Body of pancreas (tissue), 4 donors: ENCODE results near the gene RUNX3. TPM values are rescaled to one million over a fixed set of nuclear protein-coding genes. Genes with fewer than 3 reads are reported as not detected.

ENCODE experiments used
- ATAC-seq: fragments of 150-250 bp; one replicate; pipeline ENCODE4 v1.9.1; 2016
- DNase-seq, 4 donors: peaks; one replicate each; pipeline ENCODE4 v3.0.0-alpha.2; 2019
- H3K27ac ChIP-seq, 4 donors: fragments of 200-600 bp; sonication (generic); 1 replicate in 3 of 4; 2 replicates in 1 of 4; pipeline versions ENCODE4 v1.5.1 to v1.6.1; 2016 to 2019; ENCODE audit warnings: mild to moderate bottlenecking in 1 of 4, mixed read lengths in 1 of 4, moderate library complexity in 1 of 4
- H3K27me3 ChIP-seq, 2 donors: fragments of 200-600 bp; sonication (generic); one replicate each; pipeline ENCODE4 v1.6.0; 2016; ENCODE audit warnings: mild to moderate bottlenecking in 1 of 2
- H3K36me3 ChIP-seq, 2 donors: fragments of 200-600 bp; sonication (generic); replicated peaks in 1 of 2; 2 replicates each; pipeline ENCODE4 v1.5.1; 2016; ENCODE audit warnings: low read depth in 2 of 2; ENCODE audit not compliant: insufficient read depth in 1 of 2
- H3K4me1 ChIP-seq: fragments of 200-600 bp; sonication (generic); one replicate; pipeline ENCODE4 v1.6.0; 2016
- H3K4me3 ChIP-seq, 2 donors: fragments of 200-600 bp; sonication (generic); 1 replicate in 1 of 2; 2 replicates in 1 of 2; pipeline ENCODE4 v1.5.1; 2016 to 2019
- H3K9me3 ChIP-seq, 3 donors: fragments of 200-600 bp; sonication (generic); 1 replicate in 2 of 3; 2 replicates in 1 of 3; pipeline ENCODE4 v1.5.1; 2016
- POLR2A ChIP-seq, 3 donors: fragments of 450-650 bp; IDR thresholded peaks; one replicate each; pipeline ENCODE4 v1.6.1; 2016; ENCODE audit warnings: antibody characterized with exemption in 3 of 3, mild to moderate bottlenecking in 2 of 3
- WGBS, 2 donors: methylation state at CpG; one replicate each; pipeline ENCODE4 v1.1.5; 2017; 5-methylcytosine and 5-hydroxymethylcytosine counted together
- intact Hi-C: fragments of 100-400 bp; cut with DNase I; formaldehyde crosslinking; loops from one replicate; pipeline ENCODE4 v1.15.1; 2023
- total RNA-seq, 2 donors: library from RNA; depleted of rRNA; stranded (reverse); fragments of >200 nt; gene quantifications; one replicate each; pipeline ENCODE4 v1.1.0, GENCODE V29; 2016
- TF ChIP-seq, protein P1 (sequence below), 7 experiments: fragments of 450-650 bp in 4 of 7; fragments of 200-600 bp in 3 of 7; sonication (generic) in 3 of 7; IDR thresholded peaks; one replicate each; pipeline ENCODE4 v1.5.1; 2016 to 2019; ENCODE audit warnings: antibody characterized with exemption in 7 of 7

RUNX3 gene
- total RNA-seq, 2 donors from 2014 or later: 0.26 TPM; not detected in 1

DNA sequence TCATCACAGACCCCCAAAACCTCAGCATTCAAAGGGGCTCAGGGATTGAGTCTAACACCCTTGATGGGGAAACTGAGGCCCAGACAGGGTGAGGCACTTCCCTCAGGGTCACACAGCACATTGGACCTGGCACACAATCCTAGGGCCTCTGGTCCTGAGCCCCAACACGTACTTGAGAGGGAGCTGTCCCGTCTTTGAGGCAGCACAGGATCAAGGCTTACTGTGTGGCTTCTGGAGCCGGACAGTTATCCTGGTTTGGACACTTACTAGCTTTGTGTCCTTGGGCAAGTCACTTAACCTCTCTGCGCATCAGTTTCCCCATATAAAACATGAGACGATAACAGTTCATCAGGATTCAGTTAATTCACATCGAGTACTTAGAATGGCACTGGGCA, 26.5 kb downstream of the RUNX3 start:
- ATAC-seq: no peak
- H3K4me1 ChIP-seq: no peaks in the 10 kb centered on the region
- H3K27me3 ChIP-seq: peaks cover 0 to 4% of the 10 kb centered on the region in 2 donors
- H3K9me3 ChIP-seq: no peaks in the 10 kb centered on the region
- WGBS, 2 donors: 81 to 85% methylated on average over 5 to 6 of the region's 6 CpGs
- no peak for DNase-seq
- intact Hi-C loops: no loop called here
- H3K4me3 ChIP-seq: no peak overlapping the region
- no peaks in the 10 kb centered on the region for H3K36me3 ChIP-seq
- TF ChIP-seq, protein P1, sequence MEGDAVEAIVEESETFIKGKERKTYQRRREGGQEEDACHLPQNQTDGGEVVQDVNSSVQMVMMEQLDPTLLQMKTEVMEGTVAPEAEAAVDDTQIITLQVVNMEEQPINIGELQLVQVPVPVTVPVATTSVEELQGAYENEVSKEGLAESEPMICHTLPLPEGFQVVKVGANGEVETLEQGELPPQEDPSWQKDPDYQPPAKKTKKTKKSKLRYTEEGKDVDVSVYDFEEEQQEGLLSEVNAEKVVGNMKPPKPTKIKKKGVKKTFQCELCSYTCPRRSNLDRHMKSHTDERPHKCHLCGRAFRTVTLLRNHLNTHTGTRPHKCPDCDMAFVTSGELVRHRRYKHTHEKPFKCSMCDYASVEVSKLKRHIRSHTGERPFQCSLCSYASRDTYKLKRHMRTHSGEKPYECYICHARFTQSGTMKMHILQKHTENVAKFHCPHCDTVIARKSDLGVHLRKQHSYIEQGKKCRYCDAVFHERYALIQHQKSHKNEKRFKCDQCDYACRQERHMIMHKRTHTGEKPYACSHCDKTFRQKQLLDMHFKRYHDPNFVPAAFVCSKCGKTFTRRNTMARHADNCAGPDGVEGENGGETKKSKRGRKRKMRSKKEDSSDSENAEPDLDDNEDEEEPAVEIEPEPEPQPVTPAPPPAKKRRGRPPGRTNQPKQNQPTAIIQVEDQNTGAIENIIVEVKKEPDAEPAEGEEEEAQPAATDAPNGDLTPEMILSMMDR (IDR thresholded peaks at IDR 0.05): no peak
- no peak for TF ChIP-seq POLR2A (IDR thresholded peaks at IDR 0.05)
- H3K27ac ChIP-seq: no peak overlapping the region

DNA sequence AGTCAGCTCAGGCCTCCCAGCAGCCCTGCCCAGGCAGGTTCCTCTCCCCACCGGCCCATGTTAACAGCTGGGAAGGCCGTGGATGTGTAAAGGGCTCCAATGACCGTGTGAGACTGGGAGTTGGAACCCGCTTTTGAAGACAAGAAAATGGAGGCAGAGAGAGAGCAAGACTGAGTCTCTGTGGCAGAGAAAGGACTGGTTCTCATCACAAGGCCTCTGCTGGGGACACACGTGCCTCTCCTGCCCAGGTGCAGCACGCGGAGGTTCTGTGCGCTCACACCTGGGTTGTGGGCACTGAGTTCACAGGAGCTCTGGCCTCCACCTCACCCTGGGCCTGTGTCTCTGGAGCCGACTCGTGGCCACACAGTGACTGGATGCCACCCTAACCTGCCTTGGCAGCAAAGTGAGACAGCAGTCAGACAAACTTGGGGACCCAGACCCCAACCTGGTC, 27.0 kb downstream of the RUNX3 start:
- Histone ChIP-seq H3K27me3 (peaks cover 0 to 4% of the 10 kb centered on the region in 2 donors), H3K27ac (no peak overlapping the region), H3K4me1 (no peaks in the 10 kb centered on the region), H3K4me3 (no peak overlapping the region), H3K9me3 (no peaks in the 10 kb centered on the region), H3K36me3 (no peaks in the 10 kb centered on the region)
- 79 to 80% methylated on average over 7 to 10 of the region's 10 CpGs for WGBS, 2 donors
- intact Hi-C loops: no loop called here
- TF ChIP-seq, protein P1 (IDR thresholded peaks at IDR 0.05): no peak
- no peak for TF ChIP-seq POLR2A (IDR thresholded peaks at IDR 0.05)
- ATAC-seq (no peak), DNase-seq (no peak)

DNA sequence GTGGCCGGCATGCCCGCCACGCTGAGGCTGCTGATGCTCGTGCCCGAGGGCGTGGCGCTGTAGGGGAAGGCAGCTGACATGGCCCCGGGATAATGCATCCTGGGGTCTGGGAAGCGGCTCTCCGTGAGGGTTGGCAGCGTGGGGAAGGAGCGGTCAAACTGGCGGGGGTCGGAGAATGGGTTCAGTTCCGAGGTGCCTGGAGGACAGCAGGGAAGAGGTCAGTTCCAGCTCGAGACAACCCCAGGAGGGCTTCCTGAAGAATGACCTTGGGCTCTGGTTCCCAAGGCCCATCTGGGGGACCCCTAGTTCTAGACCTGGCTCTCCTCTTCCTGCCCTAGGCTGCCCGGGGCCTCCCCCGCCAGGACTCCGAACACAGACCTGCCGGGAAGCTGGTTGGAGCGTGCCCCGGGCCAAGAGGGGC, 27.6 kb downstream of the RUNX3 start:
- no peaks in the 10 kb centered on the region for H3K4me1 ChIP-seq
- H3K27ac ChIP-seq: no peak overlapping the region
- no peak for DNase-seq
- intact Hi-C loops: no loop called here
- H3K36me3 ChIP-seq: no peaks in the 10 kb centered on the region
- TF ChIP-seq, protein P1 (IDR thresholded peaks at IDR 0.05): no peak
- no peak for TF ChIP-seq POLR2A (IDR thresholded peaks at IDR 0.05)
- no peak for ATAC-seq
- no peak overlapping the region for H3K4me3 ChIP-seq
- WGBS, 2 donors: 80 to 88% methylated on average over 15 to 20 of the region's 22 CpGs
- H3K9me3 ChIP-seq: no peaks in the 10 kb centered on the region
- peaks cover 0 to 4% of the 10 kb centered on the region in 2 donors for H3K27me3 ChIP-seq

DNA sequence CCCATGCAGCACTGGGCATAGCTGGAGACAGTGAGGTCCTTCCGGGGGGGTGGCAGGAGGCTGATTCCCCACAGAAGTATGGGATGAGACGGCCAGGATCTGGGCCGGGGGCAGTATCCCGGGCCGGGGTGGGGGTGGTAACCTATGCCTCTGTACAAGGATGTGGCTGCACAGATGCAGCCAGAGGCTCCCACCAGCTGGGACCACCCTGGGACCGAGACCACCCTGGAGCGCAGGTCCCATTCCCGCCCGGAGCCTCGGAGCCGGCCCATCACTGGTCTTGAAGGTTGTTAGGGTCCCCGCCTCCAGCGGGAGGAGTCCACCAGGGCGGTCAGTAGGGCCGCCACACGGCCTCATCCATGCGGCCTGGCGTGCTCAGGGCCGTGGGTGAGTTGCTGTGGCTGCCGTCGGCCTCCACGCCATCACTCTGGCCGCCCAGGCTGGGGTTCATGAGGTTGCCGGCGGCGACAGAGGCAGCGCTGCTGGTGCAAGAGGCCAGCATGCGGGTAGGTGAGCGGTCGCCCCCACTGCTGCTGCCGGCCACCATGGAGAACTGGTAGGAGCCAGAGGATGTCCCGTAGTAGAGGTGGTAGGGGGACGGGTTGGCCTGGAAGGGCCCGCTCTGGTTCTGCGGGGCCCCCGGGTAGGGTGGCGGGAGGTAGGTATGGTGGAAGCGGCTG, 28.1 kb downstream of the RUNX3 start:
- Histone ChIP-seq H3K9me3 (no peaks in the 10 kb centered on the region), H3K4me3 (no peak overlapping the region), H3K36me3 (no peaks in the 10 kb centered on the region), H3K27ac (no peak overlapping the region), H3K4me1 (no peaks in the 10 kb centered on the region), H3K27me3 (peaks cover 0 to 4% of the 10 kb centered on the region in 2 donors)
- 83 to 85% methylated on average over 7 to 36 of the region's 38 CpGs for WGBS, 2 donors
- no peak for TF ChIP-seq POLR2A (IDR thresholded peaks at IDR 0.05)
- TF ChIP-seq, protein P1 (IDR thresholded peaks at IDR 0.05): no peak
- intact Hi-C loops: no loop called here
- no peak for ATAC-seq
- DNase-seq: no peak
